Panc1 (cell line): ENCODE results near the gene ZMYM3. TPM values are rescaled to one million over a fixed set of nuclear protein-coding genes. Genes with fewer than 3 reads are reported as not detected.

Source experiments
- ATAC-seq: fragments of 200-7000 bp; cut with Tn5 transposase; 2 replicates; pipeline ENCODE4 v1.9.1; 2020; ENCODE audit warnings: mild to moderate bottlenecking, moderate library complexity
- BruUV-seq: library from RNA; stranded (reverse); fragments of 400-500 nt; replicated peaks from 2 replicates; lab custom pipeline; 2021; lab: Mats Ljungman, UMichigan
- CTCF ChIA-PET: fragments of 300-600 bp; sonication (Branson Sonifier 250); formaldehyde crosslinking; loops from one replicate; lab custom pipeline; 2022; ENCODE audit warnings: antibody characterized with exemption; lab: Charles Lee
- POLR2A ChIA-PET: fragments of 300-600 bp; sonication (Branson Sonifier 250); formaldehyde crosslinking; loops from one replicate; lab custom pipeline; 2022; ENCODE audit warnings: antibody characterized with exemption; lab: Charles Lee
- DNase-seq: peaks from one replicate; pipeline ENCODE4 v3.0.0-alpha.2; 2010; ENCODE audit warnings: low read depth, low spot score
- H3K27ac ChIP-seq: 2 replicates; pipeline ENCODE4 v1.5.1; 2011; ENCODE audit warnings: mild to moderate bottlenecking, low read length, inconsistent platforms
- H3K27me3 ChIP-seq: fragments of 200-500 bp; sonication (Bioruptor generic); 2 replicates; pipeline ENCODE4 v1.6.0; 2014; ENCODE audit warnings: low read length, inconsistent platforms; ENCODE audit not compliant: control insufficient read depth, insufficient read depth
- H3K36me3 ChIP-seq: fragments of 200-500 bp; sonication (Bioruptor generic); 2 replicates; pipeline ENCODE4 v1.5.1; 2014; ENCODE audit warnings: inconsistent platforms, mild to moderate bottlenecking, low read length, moderate library complexity; ENCODE audit not compliant: control insufficient read depth, insufficient read depth
- H3K4me1 ChIP-seq: 2 replicates; pipeline ENCODE4 v1.5.1; 2011; ENCODE audit warnings: inconsistent platforms, mild to moderate bottlenecking, low read length, moderate library complexity; ENCODE audit not compliant: control insufficient read depth, insufficient read depth
- H3K4me3 ChIP-seq, 2 experiments: 2 replicates each; pipeline ENCODE4 v1.5.1; 2011 to 2012; ENCODE audit warnings: low read depth in 2 of 2, low read length in 2 of 2, mild to moderate bottlenecking in 2 of 2, inconsistent platforms in 1 of 2, moderate library complexity in 1 of 2
- H3K9me3 ChIP-seq: fragments of 200-500 bp; sonication (Bioruptor generic); 2 replicates; pipeline ENCODE4 v1.5.1; 2014; ENCODE audit warnings: low read depth, mild to moderate bottlenecking, inconsistent platforms, low read length, moderate library complexity; ENCODE audit not compliant: control insufficient read depth, insufficient read depth
- POLR2AphosphoS5 ChIP-seq: IDR thresholded peaks from 2 replicates; pipeline ENCODE4 v1.6.1; 2012; ENCODE audit warnings: mild to moderate bottlenecking, low read depth, low read length, moderate library complexity
- SIN3A ChIP-seq: IDR thresholded peaks from 2 replicates; pipeline ENCODE4 v1.6.1; 2012; ENCODE audit warnings: low read depth, mild to moderate bottlenecking, low read length, moderate library complexity, borderline replicate concordance; ENCODE audit not compliant: insufficient read depth
- TCF7L2 ChIP-seq: IDR thresholded peaks from 2 replicates; pipeline ENCODE4 v1.6.1; 2011; ENCODE audit warnings: mild to moderate bottlenecking, low read depth, low read length, inconsistent platforms
- in situ Hi-C: cut with HindIII; loops from 2 replicates; pipeline ENCODE4 v1.10.0; 2016; ENCODE audit warnings: low sequenced_read_pairs, low pct_unique_long_range_greater_than_20kb
- intact Hi-C: fragments of 100-400 bp; cut with micrococcal nuclease; formaldehyde crosslinking; loops from one replicate; pipeline ENCODE4 v1.10.0; 2022; ENCODE audit not compliant: unreplicated experiment
- total RNA-seq: library from RNA; stranded (reverse); gene quantifications from one replicate; pipeline ENCODE4 v1.2.1, GENCODE V29; 2021; ENCODE audit not compliant: unreplicated experiment
- TF ChIP-seq, protein P1 (sequence below), 2 experiments: IDR thresholded peaks; 2 replicates each; pipeline ENCODE4 v1.6.1; 2011 to 2012; ENCODE audit warnings: low read depth in 2 of 2, control low read depth in 1 of 2, low read length in 1 of 2, mild to moderate bottlenecking in 1 of 2, moderate library complexity in 1 of 2; ENCODE audit not compliant: insufficient read depth in 1 of 2
- TF ChIP-seq, protein P2 (sequence below): fragments of 450-650 bp; IDR thresholded peaks from 2 replicates; pipeline ENCODE4 v1.5.1; 2017; ENCODE audit warnings: mild to moderate bottlenecking

Gene ZMYM3
- total RNA-seq, 1 experiment from 2014 or later = 40.2 TPM

- no TSS peak for BruUV-seq
- no peaks in the 10 kb centered on the region for H3K4me1 ChIP-seq
- in situ Hi-C loops = no loop called here
- DNase-seq (no peak), ATAC-seq (no peak)
- H3K27ac ChIP-seq = no peak overlapping the region
- intact Hi-C loops = no loop called here
- no peaks in the 10 kb centered on the region for H3K27me3 ChIP-seq
- H3K4me3 ChIP-seq = no peak overlapping the region
- CTCF ChIA-PET = no interaction called here
- POLR2A ChIA-PET = no interaction called here
- TF ChIP-seq SIN3A = no peak
- TF ChIP-seq, protein P1, sequence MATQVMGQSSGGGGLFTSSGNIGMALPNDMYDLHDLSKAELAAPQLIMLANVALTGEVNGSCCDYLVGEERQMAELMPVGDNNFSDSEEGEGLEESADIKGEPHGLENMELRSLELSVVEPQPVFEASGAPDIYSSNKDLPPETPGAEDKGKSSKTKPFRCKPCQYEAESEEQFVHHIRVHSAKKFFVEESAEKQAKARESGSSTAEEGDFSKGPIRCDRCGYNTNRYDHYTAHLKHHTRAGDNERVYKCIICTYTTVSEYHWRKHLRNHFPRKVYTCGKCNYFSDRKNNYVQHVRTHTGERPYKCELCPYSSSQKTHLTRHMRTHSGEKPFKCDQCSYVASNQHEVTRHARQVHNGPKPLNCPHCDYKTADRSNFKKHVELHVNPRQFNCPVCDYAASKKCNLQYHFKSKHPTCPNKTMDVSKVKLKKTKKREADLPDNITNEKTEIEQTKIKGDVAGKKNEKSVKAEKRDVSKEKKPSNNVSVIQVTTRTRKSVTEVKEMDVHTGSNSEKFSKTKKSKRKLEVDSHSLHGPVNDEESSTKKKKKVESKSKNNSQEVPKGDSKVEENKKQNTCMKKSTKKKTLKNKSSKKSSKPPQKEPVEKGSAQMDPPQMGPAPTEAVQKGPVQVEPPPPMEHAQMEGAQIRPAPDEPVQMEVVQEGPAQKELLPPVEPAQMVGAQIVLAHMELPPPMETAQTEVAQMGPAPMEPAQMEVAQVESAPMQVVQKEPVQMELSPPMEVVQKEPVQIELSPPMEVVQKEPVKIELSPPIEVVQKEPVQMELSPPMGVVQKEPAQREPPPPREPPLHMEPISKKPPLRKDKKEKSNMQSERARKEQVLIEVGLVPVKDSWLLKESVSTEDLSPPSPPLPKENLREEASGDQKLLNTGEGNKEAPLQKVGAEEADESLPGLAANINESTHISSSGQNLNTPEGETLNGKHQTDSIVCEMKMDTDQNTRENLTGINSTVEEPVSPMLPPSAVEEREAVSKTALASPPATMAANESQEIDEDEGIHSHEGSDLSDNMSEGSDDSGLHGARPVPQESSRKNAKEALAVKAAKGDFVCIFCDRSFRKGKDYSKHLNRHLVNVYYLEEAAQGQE (IDR thresholded peaks at IDR 0.05; ENCODE audit: insufficient read depth in 1 of 2, low read depth in 2 of 2, low read length in 1 of 2) = no peak
- no peak for TF ChIP-seq POLR2AphosphoS5
- TF ChIP-seq, protein P2, sequence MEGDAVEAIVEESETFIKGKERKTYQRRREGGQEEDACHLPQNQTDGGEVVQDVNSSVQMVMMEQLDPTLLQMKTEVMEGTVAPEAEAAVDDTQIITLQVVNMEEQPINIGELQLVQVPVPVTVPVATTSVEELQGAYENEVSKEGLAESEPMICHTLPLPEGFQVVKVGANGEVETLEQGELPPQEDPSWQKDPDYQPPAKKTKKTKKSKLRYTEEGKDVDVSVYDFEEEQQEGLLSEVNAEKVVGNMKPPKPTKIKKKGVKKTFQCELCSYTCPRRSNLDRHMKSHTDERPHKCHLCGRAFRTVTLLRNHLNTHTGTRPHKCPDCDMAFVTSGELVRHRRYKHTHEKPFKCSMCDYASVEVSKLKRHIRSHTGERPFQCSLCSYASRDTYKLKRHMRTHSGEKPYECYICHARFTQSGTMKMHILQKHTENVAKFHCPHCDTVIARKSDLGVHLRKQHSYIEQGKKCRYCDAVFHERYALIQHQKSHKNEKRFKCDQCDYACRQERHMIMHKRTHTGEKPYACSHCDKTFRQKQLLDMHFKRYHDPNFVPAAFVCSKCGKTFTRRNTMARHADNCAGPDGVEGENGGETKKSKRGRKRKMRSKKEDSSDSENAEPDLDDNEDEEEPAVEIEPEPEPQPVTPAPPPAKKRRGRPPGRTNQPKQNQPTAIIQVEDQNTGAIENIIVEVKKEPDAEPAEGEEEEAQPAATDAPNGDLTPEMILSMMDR = no peak
- no peak for TF ChIP-seq TCF7L2
- H3K9me3 ChIP-seq = no peaks in the 10 kb centered on the region
- H3K36me3 ChIP-seq = no peaks in the 10 kb centered on the region
These were observed 37.5 kb downstream of the ZMYM3 start for GRCh38 chrX:71216485-71216884.

- Histone ChIP-seq H3K27me3 (no peaks in the 10 kb centered on the region), H3K4me1 (no peaks in the 10 kb centered on the region), H3K9me3 (no peaks in the 10 kb centered on the region), H3K4me3 (no peak overlapping the region), H3K27ac (no peak overlapping the region), H3K36me3 (no peaks in the 10 kb centered on the region)
- intact Hi-C loops = no loop called here
- POLR2A ChIA-PET = no interaction called here
- ATAC-seq (no peak), DNase-seq (no peak)
- TF ChIP-seq, protein P1 (IDR thresholded peaks at IDR 0.05; ENCODE audit: insufficient read depth in 1 of 2, low read depth in 2 of 2, low read length in 1 of 2) = no peak
- no peak for TF ChIP-seq SIN3A
- TF ChIP-seq, protein P2 = no peak
- no peak for TF ChIP-seq TCF7L2
- no peak for TF ChIP-seq POLR2AphosphoS5
- CTCF ChIA-PET = interaction anchor here (0.6 kb wide), 1 partner anchor 68 kb away, joined by 6 read pairs; no protein-coding TSS in a partner anchor
- no TSS peak for BruUV-seq
- in situ Hi-C loops = no loop called here
These were observed 38.5 kb downstream of the ZMYM3 start for GRCh38 chrX:71215338-71215912.
